GM18517 (cell line): ENCODE results near the gene CDH16.

Experiments used
- ATAC-seq: cut with Tn5 transposase; IDR thresholded peaks from one replicate; pipeline ENCODE4 v1.9.1; 2021; ENCODE audit warnings: mild to moderate bottlenecking, moderate library complexity; ENCODE audit not compliant: unreplicated experiment

Gene CDH16

DNA sequence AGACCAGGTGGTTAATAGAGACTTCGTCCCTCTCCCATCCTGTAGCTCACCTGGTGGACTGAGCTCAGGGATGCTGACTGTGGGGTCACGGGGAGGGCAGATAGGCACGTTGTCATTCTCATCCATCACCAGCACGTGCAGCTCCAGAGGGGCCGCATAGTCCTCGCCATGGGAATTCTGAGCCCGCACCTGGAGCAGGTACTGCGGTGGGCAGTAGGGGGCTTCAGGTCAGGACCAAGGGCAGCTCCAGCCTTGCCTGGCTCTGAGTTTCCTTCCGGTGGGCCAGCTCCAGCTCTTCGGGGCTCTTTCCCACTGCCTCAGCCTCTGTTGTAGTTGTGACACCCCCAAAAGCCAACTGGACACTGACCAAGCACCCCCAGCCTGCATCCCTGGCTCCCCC, 5.6 kb downstream of the CDH16 start:
- no peak for ATAC-seq

DNA sequence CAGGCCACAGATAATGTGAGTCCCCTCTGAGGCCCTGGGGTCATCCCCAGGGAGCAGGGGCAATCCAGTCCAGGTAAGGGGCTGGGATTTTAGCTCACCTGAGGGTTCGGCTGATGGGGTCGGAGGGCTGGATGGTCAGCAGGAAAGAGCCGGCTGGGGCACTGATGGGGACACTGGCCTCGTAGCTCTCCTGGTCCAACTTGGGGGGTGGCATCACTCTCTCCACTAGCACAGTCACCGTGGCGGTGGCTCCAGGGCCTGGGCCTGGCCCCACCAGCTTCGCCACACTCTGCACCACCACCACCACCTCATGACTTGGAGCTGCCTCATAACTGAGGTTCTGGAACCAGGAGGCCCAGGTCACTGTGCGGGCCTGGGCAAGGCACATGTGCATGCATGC, 6.9 kb downstream of the CDH16 start:
- ATAC-seq: no peak

DNA sequence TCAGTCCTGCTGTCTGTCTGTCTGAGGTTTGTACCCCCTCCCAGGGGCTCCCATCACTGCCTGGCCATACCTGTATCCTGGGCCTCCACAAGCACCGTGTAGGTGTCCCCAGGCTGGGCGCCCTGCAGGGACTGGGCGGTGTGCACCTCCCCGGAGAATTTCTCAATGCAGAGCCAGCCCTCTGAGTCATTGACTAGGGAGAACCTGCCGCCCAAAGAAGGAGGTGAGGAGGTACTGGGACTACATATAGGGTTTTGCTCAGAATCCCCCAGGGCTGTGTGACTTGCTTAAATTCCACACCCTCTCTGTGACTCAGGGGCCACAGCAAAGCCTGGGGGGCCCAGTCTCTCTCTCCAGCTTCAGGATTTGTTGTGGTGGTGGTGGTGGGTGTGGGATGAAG, 7.6 kb downstream of the CDH16 start:
- ATAC-seq: no peak

DNA sequence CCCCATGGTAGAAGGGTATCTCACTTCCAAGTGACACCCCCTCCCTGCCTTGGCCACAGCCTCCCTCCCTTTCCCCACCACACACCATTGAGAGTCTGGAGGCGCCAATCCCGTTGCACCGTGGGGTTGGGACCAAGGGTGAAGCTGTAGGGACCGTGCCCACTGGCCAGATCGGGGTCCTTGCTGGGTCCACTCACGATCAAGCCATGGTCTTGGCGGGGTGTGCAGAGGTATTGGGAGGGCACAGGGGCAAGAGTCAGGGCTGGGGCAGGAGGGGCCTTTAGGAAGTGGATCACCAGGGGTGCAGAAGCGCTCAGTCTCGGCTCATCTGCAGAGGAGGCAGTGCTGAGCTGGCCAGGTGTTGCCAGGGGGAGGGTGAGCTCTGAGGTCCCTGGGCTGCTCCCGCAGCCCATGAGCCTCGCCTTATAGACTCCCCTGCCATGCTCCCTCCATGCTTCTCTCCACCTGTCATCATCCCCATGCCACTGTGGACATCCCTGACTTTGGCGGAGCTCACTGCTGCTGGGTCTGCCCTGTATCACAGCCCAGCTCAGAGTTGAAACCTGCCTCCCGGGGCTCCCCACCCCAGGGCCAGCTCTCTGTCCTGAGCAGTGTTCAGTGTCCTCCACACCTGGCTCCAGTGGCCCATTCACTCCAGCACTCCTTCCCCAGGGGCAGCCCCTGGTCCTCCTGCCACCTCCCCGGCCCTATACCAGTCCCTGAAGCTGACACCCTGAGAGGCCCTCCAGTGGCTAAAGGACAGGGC, 8.3 kb downstream of the CDH16 start:
- no peak for ATAC-seq

DNA sequence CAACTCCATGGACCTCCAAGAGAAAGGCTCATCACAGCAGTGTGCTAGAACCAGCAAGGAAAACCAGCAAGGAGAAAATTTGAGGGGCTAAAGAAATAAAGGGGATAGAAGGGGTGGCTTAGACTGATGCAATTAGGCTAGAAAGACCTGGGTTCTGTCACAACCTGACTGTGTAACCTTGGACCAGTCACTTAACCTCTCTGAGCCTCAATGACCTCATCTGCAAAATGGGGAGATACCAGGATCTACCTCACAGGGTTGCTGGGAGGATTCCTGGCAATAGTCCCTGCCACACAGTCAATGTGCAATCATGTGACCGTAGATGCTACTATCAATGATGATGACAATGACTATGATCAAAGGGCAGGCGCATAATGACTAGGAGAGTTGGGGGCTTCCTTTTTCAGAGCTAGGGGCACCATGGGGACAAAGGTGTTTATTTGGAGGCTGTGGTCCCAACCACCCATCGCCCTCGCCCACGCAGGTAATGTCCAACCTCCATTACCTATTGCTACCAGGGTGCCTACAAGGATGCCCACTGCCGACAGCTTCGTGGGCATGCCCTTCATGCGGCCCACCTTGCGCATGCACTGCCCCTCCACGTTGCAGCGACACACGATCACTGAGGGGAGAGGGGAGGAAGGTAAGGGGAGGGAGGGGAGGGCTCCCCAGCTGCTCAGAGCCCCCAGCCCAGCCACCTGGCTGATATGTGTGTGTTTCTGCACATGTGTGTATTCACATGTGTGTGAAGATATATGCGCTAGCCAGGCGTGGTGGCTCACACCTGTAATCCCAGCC, 9.7 kb downstream of the CDH16 start:
- no peak for ATAC-seq

DNA sequence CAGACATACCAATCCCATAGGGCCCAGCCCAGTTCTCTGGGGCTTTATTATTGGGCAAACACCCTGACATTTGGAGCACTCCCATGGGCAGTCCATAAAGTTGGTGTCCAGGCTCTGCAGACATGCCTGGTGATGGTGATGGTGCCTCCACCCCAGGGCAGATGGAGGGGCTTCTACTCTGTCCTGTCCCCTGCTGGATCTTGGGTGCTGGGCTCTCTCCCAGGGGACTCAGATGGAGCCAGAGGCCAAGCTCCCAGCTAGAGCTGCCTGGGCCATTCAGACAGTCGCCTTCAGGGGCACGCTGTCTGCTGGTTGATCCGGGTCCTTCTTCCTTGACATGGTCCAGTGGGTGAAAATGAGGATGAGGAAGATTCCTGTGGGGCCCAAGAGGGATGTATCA, 10.6 kb downstream of the CDH16 start:
- ATAC-seq: no peak

DNA sequence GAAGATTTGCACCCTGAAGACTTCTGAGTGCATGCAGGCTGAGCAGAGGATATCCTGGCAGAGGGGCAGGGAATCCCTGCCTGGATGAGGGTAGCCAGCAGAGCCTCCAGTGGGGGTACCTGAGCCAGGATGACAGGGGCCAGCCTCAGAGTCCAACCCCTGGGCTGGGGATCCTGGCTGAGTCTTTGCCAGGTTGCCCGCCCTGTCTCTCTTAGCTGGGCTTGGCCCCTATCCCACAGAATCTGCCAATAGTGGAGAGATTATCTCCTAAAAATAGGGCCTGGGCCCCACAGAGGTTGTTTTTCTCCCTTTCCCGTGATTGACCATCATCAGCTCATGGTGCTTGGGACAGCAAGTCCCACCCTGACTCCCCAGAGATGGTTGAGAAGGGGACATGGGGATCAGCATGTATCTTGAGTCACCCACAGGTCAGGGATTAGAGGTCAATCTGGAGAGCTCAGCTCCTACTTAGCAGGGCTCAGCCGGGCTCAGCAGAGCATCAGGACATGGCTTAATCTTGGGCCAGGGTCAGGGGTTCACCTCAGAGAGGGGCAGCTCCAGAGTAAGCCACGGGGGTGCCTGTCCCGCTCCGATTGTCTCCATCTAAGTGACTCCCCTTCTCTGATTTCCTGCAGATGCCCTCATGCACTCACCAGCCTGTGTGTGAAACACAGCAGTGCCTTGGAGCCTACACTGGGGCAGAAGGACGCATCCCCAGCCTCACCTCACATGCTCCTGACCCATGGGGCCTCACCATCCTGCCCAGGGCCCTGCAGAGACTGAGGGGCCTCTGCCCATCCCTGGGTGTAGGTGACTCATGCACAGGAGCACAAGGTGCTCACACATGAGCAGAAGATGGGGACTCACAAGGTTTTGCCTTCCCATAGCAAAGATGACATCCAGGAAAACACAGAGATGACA, 11.5 kb downstream of the CDH16 start:
- ATAC-seq: no peak

DNA sequence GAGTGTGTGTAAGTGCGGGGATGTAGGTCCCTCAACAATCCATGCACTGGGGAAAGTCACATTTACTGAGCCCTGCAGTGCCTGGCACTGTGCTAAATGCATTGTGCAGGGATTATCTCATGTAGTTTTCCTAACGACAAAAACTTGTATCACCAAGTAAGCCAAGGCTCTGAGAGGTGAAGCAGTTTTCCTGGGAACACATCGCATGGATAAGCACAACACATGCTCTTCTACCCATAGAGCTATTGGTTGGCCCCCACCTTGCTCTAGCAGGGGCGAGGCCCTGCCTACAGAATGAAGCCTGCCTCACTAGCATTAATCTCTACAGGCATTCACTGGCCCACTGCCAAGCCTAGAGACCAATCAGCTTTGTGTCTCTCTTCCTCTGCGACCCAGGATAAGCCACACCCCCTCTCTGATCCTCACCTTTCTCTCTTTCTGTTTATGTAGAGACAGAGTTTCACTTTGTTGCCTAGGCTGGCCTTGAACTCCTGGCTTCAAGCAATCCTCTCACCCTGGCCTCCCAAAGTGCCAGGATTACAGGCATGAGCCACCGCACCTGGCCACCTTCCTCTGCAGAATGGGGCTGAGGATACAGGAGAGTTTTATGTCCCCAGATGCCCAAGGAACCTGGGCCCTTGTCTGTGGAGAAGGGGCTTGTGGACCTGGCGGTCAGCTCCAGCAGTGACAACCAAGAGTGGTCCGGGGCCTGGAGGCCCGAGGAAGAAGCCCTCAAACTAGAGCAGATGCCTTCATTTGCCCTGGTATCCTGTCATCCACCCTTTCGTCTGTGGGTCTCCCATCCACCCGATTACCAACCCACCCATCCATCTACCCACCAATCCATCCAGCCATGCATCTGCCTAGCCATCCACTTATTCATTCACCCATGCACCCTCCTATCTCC, 12.8 kb downstream of the CDH16 start:
- no peak for ATAC-seq

DNA sequence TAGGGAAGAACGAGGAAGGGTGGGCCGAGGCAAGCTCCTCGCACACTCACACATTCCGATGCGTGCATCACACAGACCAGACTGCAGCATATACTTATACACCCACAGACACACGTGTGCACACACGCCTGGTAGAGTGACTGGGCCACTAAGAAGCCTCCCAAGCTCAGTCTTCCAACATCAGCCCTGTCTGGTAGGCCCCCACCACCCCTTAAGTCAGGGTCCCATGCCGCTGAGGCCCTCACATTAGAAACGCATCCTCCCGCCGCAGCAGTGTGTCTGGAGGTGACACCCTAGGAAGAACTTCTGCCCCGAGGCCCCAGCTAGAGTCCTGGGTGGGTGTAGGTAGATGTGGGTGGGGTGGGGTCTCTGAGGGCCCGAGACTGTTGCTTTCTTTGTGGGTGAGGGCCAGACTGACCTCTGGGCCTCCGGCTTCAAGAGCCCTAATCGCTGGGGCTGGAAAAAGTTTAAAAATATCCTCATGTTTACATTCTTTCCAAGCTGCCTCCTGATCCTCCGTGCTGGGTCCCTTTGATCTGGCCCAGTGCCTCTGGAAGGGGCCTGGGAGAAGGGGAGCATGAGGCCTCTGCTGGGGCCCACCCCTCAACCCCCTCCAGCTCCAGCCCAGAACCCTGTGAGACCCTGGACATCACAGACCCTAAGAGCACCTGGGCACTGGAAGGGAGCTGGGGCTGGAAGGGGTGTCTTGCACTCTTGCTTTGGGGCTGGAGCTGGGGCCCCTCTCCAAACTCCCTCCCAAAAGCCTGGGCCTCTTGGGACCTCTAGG, 13.6 kb downstream of the CDH16 start:
- no peak for ATAC-seq

DNA sequence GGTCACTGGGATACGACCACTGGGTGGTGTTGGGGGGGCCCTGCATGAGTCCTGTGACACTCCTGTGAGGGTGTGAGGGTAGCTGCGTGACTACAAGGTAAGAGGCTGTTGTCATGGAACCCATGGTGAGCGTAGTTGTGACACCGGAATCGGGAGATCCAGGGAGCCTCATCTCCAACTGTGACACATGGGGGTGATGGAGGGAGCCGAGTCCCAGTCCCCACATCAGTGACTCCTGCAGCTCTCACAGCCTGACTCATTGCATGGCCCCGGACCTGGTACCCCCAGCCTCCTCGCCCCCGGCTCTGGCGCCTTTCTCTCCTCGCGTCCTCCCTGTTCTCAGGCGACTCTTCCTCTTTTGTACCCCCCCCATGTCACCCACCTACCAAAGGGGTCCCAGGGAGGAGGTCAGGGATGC, 14.2 kb downstream of the CDH16 start:
- no peak for ATAC-seq

DNA sequence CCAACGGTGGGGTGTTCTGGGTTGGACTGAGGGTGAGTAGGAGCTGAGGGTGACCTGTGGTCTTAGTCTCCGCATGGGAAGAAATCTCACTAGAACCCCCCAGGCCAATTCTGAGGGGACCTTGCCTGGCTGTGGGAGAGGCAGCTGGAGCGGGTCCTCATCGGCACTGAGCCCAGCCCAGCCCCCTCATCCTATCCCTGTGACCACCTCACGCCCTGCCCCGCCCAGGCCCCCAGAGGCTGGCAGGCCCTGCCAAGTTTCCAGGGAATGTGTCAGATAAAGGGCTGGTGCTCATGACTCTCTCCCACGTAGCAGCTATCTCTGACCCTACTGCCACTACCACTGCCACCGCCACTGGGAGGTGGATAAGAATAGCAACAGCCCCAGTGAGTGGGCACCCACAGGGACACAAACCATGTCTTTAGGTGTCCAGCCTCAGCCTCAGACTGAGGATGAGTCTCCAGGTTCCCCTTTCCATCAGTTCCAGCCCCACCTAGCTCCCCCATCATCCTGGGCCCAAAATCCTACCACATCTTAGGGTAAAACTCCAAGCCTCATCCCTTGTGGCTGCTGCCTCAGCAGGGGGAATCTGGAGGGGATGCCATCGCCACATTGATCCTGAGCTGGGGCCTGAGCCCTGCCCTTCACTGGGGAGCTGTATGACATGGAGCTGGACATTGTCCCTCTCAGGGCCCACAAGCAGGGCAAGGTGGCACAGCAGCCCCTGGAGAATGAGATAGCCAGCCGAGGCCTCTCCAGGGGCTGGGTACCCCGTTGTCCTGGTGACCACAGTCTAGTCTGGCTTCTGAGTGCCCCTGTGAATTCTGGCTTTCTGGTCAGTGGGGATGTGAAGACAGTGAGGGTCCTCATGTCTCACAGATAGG, 14.9 kb downstream of the CDH16 start:
- no peak for ATAC-seq

DNA sequence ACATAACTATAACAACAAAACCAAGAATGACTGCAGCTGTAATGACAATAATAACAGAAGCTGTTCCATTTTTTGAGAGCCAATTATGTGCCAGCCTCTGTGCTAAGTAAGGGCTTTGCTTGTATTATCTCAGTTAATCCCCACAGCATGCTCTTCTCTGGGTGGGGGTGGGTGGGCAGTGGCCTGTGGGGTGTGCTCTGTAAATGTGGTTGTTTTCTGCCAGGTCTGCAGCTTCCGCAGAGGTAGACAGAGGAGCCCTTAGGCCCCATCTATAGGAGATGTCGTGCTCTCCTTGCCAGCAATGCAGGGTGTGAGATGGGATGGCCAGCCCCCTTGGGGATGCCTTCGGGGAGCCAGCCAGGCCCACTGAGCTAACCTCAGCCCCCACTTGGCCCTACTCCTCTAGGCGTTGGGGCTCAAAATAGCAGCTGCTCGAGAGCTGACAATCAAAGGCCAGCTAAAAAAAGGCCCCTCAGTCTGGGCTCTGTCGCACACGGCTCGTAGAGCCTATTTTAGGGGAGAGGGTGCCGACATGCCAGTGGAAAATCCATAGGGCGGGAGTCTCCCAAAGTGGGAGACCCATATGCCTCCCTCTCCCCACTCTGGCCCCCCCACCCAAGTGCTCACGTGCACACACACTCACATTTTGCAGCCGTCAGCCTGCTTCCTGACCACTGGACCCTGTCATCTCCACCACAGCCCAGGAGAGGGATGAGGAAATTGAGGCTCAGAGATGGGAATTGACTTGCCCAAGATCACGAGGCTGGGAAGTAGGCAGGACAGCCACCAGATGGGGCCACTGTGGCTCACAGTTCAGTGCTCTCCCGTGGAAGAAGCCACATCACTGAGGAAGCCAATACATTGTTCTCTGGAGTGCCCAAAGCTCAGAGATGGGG, 15.8 kb downstream of the CDH16 start:
- no peak for ATAC-seq

DNA sequence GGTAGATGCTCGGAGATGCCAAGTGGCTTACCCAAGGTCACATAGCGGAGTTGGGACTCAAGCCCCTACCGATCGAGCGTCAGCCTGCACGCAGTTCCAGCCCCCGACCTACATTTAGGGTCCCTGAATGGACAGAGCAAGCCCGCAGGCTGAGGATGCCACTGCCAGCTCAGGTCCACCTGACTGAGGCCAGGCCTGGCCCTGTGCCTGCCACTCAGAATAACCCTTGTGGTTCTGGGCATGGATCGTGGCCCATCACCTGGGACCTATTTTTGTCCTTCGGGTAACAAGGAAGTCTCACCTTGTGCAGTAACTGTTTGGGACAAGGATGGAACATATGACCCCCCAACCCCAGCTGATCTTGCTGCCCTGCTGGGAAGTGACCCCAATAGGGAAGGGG, 17.1 kb downstream of the CDH16 start:
- no peak for ATAC-seq

DNA sequence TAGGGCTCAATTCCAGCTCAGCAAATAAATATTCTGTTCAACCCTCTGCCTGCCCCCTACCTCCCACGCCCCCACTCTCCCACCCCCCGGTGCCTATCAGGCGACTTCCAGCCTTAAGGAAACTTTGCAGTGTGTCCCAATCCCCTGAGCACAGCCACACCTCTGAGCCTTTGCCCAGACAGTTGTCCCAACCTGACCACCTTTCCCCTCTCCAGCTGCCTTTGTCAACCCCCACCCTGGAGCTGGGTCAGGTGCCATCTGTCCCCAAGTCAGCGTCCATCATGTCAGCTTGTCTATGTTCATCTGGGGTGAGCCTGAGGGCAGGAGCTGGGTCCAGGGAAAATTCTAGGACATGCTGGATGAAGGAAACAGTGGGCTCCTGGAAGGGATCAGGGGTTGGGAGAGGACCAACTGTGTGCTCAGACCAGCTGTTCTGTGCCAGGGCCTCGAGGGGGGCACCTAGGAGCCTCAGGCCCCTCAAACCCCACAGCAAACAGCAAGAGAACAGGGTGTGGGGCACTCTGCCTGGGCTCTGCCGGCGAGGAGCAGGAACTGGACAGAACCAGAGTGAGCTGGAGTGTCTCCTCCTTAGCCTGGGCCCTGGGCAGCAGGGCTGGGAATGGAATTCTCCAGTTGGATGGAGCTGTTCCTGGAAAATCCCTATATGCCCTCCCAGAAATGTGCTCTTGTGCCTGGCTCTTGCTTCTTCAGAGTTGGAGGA, 17.8 kb downstream of the CDH16 start:
- ATAC-seq: no peak

DNA sequence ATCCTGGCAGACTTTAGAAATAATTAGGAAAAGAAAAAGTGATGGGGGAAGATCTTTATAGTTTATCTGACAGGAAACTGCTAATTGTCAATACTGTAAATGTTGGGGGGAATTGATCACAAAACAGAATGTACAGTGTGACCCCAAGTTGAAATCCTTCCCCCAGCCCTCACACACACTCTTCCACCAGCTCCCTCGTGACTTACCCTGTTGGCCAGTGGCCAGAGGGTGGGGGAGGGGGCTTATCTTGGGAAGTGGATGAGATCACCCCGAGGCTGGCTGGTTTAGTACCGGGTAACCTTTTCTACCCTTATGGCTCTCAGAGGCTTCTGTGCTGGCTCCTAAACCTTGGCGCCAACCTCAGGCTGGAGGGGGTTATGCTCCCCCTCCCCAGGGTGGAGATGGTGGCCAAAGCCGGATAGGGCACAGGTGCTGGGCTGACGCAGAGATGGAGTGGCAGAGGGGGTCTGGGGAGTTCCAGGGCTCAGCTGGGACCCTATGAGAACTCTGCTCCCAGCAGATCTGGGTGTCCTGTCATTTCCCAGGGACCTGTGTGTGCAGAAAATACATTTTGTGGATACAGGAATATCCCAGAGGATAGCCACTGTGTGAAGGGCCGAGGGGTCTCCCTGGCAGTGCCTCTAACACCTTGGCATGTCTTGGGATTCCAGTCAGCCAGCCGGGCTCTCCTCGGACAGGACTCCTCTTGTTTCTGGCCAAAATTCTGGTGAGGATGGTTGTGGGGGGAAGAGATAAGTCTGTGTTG, 18.6 kb downstream of the CDH16 start:
- ATAC-seq: no peak

DNA sequence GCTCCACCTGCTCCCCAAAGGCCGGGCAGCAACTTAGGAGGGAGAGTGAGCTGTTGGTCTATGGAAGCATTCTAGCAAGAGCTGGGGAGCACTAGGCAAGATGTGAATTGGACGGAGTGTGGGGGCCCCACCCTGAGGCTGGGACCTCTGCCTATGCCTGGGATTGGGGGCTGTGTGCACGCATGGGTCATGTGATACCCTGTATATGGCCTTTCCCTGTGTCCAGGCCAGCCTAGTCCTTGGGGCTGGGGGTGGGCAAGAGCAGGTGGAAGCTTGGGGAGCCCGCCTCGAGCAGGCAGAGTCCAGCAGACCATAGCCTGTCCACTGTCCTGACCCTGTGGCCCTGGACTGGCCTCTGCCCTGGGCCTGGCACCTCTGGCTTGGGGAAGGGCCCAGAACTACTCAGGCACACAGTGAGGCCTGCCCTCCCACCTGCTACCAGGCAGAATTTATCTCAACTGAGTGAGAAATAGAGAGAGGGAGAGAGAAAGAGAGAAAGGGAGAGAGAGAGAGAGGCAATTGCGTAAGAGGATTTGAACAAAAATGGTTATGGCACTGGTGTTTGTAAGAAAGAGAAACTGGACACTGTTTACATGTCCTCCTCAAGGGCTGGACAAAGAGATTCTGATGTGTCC, 19.3 kb downstream of the CDH16 start:
- no peak for ATAC-seq
